ENCODE data around the gene CHD8.
"Not testable (repeated sequence)": the region's sequence is repeated elsewhere in the genome, so short reads cannot be mapped to it uniquely, and the experiment has no call there.

Gene CHD8

DNA sequence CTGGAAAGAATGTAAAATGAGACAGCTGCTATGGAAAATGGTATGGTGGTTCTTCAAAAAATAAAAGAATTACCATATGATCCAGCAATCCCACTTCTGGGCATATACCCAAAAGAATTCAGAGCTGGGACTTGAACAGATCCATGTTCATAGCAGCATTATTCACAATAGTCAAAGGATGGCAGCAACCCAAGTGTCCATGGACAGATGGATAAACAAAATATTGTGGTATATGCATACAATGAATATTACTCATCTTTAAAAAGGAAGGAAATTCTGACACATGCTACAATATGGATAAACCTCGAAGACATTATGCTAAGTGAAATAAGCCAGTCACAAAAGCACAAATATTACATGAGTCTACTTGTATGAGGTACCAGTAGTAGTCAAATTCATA is 11.7 kb upstream of the CHD8 start:
- in situ Hi-C loops (cut with HindIII; ENCODE audit: low sequenced_read_pairs) = no loop called here
- DNase-seq (ENCODE audit: low read depth, low spot score) = peak; percentile 51
- no peak overlapping the region for H3K4me3 ChIP-seq (ENCODE audit: low read depth, low read length)
- TF ChIP-seq, protein P1, sequence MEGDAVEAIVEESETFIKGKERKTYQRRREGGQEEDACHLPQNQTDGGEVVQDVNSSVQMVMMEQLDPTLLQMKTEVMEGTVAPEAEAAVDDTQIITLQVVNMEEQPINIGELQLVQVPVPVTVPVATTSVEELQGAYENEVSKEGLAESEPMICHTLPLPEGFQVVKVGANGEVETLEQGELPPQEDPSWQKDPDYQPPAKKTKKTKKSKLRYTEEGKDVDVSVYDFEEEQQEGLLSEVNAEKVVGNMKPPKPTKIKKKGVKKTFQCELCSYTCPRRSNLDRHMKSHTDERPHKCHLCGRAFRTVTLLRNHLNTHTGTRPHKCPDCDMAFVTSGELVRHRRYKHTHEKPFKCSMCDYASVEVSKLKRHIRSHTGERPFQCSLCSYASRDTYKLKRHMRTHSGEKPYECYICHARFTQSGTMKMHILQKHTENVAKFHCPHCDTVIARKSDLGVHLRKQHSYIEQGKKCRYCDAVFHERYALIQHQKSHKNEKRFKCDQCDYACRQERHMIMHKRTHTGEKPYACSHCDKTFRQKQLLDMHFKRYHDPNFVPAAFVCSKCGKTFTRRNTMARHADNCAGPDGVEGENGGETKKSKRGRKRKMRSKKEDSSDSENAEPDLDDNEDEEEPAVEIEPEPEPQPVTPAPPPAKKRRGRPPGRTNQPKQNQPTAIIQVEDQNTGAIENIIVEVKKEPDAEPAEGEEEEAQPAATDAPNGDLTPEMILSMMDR (IDR thresholded peaks at IDR 0.05; ENCODE audit: low read depth, low read length) = no peak

DNA sequence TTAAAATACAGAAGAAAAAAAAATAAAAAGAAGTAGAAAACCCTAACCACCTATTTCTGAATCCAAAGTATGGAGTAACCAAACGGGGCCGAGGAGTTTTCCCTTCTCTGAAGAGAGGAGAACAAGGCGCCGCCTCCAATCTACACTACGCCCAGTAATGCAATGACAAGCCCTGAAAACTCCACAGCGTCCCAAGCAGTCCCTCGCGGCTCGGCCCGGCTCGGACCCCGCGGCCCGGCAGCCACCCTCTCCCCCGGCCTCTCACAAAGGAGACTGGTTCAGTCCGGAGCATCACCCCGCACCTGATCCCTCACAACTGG is 371 bp downstream of the CHD8 start:
- in situ Hi-C loops (cut with HindIII; ENCODE audit: low sequenced_read_pairs) = no loop called here
- TF ChIP-seq, protein P1 (IDR thresholded peaks at IDR 0.05; ENCODE audit: low read depth, low read length) = no peak
- no peak for DNase-seq (ENCODE audit: low read depth, low spot score)
- H3K4me3 ChIP-seq (ENCODE audit: low read depth, low read length) = peak overlapping the region; percentile 96

DNA sequence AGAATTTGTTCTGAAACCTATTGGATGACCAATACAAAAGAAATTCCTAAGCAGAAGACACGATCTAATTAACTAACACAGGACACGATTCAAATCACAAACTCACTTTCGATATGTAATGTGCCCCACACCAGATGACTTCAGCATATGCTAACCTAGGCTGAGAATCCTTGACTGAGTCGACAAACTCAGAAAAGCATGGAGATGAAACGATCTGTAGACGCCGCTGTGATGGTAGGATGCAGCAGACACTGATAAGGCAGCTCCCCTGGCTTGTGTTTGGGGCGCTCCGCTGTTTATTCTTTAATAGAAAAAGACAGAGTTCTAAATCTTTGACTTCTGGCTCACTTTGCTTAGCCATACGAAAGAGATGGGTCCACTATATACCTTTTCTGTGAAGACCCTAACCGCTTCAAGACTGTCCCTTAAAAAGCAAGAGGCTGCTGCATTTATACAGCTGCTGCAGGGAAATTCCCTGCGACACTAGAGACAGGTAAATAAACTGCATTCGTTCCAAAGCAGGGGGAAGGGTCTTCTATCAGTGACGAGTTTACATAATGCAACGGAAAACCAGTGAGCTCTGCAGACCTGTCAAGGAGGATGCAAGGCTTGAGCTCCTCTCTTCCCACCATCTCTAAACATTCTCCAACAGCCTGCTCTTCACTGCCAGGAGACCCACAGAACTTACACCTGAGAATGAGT is 929 bp downstream of the CHD8 start:
- in situ Hi-C loops (cut with HindIII; ENCODE audit: low sequenced_read_pairs) = no loop called here
- TF ChIP-seq, protein P1 (IDR thresholded peaks at IDR 0.05; ENCODE audit: low read depth, low read length) = no peak
- peak overlapping the region; percentile 96 for H3K4me3 ChIP-seq (ENCODE audit: low read depth, low read length)
- DNase-seq (ENCODE audit: low read depth, low spot score) = no peak

GRCh38 chr14:21449899-21450216 is 6.1 kb downstream of the CHD8 start:
- TF ChIP-seq, protein P1 (IDR thresholded peaks at IDR 0.05; ENCODE audit: low read depth, low read length) = no peak
- in situ Hi-C loops (cut with HindIII; ENCODE audit: low sequenced_read_pairs) = no loop called here
- DNase-seq (ENCODE audit: low read depth, low spot score) = no peak
- H3K4me3 ChIP-seq (ENCODE audit: low read depth, low read length) = no peak overlapping the region

GRCh38 chr14:21442657-21443056 is 13.3 kb downstream of the CHD8 start:
- DNase-seq (ENCODE audit: low read depth, low spot score); H3K4me3 ChIP-seq (ENCODE audit: low read depth, low read length); in situ Hi-C loops (cut with HindIII; ENCODE audit: low sequenced_read_pairs): not testable (repeated sequence)

GRCh38 chr14:21440859-21441258 is 15.1 kb downstream of the CHD8 start:
- in situ Hi-C loops (cut with HindIII; ENCODE audit: low sequenced_read_pairs) = no loop called here
- H3K4me3 ChIP-seq (ENCODE audit: low read depth, low read length) = no peak overlapping the region

More at GRCh38 chr14:21440859-21441258, 15.1 kb downstream of the CHD8 start:
- no peak for DNase-seq (ENCODE audit: low read depth, low spot score)
- TF ChIP-seq, protein P1 (IDR thresholded peaks at IDR 0.05; ENCODE audit: low read depth, low read length) = no peak
